HG03457 (cell line): ENCODE results near the gene CARM1.
A peak's percentile ranks its signal among the peaks of the same experiment; 100 is the strongest.
"Not testable (repeated sequence)": the region's sequence is repeated elsewhere in the genome, so short reads cannot be mapped to it uniquely, and the experiment has no call there.

Source experiments
- ATAC-seq: cut with Tn5 transposase; IDR thresholded peaks from one replicate; pipeline ENCODE4 v1.9.1; 2021; ENCODE audit warnings: moderate number of reproducible peaks; ENCODE audit not compliant: unreplicated experiment

CARM1 gene

GRCh38 chr19:10870955-10871603 is at the start of gene CARM1:
Gene CARM1, plus strand, starts transcription at chr19:10871553. Its CDS starts 150 bp downstream, at chr19:10871703.
- peak; percentile 54 for ATAC-seq

GRCh38 chr19:10823690-10824089 is 47.7 kb upstream of the CARM1 start:
- ATAC-seq = no peak

- ATAC-seq = no peak
These were observed 45.1 kb upstream of the CARM1 start for GRCh38 chr19:10826231-10826630.

- ATAC-seq = no peak
These were observed 44.5 kb upstream of the CARM1 start for GRCh38 chr19:10826846-10827245.

DNA sequence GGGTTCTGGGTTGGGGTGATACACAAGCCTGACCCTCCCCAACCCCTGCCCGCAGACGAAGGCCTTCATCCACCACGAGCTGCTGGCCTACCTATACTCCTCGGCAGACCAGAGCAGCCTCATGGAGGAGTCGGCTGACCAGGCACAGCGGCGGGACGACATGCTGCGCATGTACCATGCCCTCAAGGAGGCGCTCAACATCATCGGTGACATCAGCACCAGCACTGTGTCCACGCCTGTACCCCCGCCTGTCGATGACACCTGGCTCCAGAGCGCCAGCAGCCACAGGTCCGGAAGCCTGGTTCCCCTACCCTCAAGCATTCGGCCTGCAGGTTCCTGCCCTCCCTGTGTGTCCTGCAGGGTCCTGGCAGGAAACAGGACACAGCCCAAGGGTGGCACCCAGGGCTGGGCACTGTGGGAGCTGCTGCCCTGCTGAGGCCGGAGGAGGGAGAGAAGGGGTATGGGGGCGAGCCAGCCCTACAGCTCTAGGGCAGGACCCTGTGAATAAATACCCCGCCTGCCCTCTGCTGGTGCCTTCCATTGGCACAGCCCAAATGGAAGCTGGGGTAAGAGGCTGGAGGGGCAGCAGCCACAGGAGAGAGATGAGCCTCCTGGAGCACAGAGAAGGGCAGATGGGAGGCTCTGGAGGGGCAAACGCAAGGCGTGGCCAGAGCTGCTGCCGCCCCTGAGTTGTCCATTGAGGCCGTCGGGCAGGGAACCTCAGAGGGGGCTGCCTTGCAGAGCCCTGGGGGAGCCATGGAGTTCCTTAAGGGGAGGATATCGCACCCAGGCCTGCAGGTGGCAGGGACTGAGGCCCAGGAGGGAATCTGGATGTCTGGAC is 42.2 kb upstream of the CARM1 start:
- no peak for ATAC-seq

GRCh38 chr19:10829967-10830366 is 41.4 kb upstream of the CARM1 start:
- ATAC-seq = no peak

DNA sequence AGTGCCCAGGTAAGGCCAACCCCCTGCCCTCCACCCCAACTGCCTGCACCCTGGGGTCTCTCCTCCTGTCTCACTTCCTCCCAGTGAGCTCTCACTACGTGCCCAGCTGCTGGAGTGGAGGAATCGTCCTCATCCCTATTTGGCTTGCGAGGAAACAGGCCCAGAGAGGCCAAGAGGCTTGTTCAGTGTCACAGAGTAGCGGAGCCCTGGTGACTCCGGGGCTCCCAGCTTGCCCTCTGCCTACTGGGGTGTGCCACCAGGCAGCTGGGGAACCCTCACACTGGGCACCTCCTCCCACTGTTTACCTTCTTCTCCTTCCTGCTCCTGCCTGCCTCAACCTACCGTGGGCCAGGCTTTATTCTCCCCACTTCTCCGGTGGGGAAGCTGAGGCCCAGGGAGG is 41.0 kb upstream of the CARM1 start:
- no peak for ATAC-seq

DNA sequence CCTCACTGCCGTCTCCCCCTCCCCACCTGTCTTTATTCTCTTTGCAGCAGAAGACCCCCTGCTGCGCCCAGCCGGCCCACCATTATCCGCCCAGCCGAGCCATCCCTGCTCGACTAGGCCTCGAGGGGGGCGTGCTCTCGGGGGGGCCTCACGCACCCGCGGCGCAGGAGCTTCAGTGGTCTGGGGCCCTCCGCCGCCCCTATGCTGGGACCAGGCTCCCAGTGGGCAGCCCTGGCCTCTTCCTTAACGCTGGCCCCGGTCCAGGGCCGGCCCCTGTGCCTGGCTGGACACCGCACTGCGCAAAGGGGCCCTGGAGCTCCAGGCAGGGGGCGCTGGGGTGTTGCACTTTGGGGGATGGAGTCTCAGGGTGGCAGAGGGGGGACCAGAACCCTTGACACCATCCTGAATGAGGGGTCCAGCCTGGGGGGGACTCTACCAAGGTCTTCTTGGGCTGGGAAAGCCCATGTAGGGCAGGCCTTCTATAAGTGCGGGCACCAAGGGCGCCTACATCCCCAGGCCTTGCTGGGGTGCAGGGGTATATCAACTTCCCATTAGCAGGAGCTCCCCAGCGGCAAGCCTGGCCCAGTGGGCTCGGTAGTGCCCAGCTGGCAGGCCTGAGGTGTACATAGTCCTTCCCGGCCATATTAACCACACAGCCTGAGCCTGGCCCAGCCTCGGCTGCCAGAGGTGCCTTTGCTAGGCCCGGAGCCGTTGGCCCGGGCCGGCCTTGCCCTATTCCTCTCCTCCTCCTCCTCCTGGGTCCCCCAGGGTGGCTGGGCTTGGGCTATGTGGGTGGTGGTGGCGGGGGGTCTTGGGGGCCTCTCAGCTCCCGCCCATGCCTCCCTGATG is 40.2 kb upstream of the CARM1 start:
- ATAC-seq = no peak

GRCh38 chr19:10831987-10832938 is 39.1 kb upstream of the CARM1 start:
- ATAC-seq = no peak

- ATAC-seq = no peak
These were observed 38.4 kb upstream of the CARM1 start for GRCh38 chr19:10832939-10833296.

- ATAC-seq = no peak
These were observed 36.1 kb upstream of the CARM1 start for GRCh38 chr19:10835089-10835753.

DNA sequence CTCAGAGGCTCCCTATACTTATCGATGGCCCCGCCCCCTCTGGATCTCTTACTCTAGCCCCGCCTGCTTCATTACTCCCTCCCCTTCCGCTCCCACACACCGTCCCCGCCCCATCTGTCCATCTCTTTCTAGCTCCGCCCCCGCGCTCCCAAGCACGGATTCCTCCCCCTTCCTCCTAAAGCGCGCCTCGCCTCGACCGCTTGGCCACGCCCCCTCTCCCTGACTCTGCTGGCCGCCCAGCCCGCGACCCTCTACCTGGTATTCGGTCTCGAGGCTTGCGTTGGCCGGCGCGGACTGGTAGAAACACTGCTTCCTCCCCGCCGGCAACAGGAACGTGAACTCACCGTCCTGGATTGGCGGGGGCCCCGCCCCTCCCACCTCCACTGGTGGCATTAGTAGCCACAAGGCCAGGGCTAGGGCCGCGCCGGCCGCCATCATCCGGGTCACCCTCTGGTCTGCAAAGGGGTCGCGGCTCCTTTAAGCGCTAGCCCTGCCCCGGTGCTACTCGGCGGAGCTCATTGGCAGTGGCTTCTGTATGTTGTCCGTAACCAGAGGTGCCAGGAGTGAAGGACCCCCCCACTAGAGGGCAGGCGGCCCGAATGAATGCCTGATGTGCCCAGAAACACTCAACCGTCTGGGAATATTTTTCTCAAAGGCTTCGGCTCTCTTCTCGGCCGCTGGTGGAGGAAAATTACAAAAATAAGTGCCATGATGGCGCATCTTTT is 35.4 kb upstream of the CARM1 start, which contains the start of gene TMED1:
Gene TMED1 (minus strand): TSS at position 459 of the 725 bp plus-strand sequence. CDS start 21 bp downstream, at position 438.
- peak; percentile 70 for ATAC-seq

- ATAC-seq = no peak
These were observed 34.6 kb upstream of the CARM1 start for GRCh38 chr19:10836479-10837330.

DNA sequence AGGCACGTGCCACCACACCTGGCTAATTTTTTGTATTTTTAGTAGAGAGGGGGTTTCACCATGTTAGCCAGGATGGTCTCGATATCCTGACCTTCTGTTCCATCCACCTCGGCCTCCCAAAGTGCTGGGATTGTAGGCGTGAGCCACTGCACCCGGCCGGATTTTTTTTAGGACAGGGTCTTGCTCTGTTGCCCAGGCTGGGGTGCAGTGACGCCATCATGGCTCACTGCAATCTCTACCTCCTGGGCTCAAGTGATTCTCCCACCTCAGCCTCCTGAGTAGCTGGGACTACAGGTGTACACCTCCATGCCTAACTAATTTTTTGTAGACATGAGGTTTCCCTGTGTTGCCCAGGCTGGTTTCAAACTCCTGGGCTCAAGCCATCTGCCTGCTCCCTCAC is 33.7 kb upstream of the CARM1 start:
- ATAC-seq = not testable (repeated sequence)

GRCh38 chr19:10838377-10838776 is 33.0 kb upstream of the CARM1 start:
- ATAC-seq = no peak

- ATAC-seq = no peak
These were observed 32.0 kb upstream of the CARM1 start for GRCh38 chr19:10839114-10840050.

- no peak for ATAC-seq
These were observed 28.6 kb upstream of the CARM1 start for GRCh38 chr19:10842788-10843187.
